ENCODE measurements around the gene ST3GAL4.
"Not testable (repeated sequence)": the region's sequence is repeated elsewhere in the genome, so short reads cannot be mapped to it uniquely, and the experiment has no call there.

The ST3GAL4 gene

GRCh38 chr11:126331286-126331685 is 24.2 kb upstream of the ST3GAL4 start:
- DNase-seq: no peak

- DNase-seq: peak; percentile 91 to 95
These were observed 23.2 kb upstream of the ST3GAL4 start for GRCh38 chr11:126332221-126332711.

DNA sequence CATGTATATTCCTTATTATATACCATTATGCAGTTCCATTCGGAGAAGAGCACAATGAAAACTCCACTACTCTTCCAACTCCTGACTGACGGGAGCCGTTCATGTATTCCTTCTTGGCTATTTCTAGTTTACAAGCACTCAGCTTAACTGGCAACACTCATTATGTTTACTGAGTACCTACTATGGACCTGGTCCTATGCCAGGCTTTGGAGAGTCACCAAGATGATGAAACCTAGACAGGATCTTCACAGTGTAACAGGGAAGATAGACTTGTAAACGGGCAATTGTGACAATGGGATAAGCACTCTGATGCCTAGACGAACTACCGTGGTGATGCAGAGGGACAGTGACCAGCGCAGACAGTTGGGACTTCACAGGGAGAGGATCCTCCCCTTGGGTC is 22.3 kb upstream of the ST3GAL4 start:
- peak in 1 of 2 experiments; percentile 60 for DNase-seq

GRCh38 chr11:126334659-126335462 is 20.6 kb upstream of the ST3GAL4 start:
- DNase-seq: no peak

GRCh38 chr11:126335463-126335760 is 20.1 kb upstream of the ST3GAL4 start:
- no peak for DNase-seq

DNA sequence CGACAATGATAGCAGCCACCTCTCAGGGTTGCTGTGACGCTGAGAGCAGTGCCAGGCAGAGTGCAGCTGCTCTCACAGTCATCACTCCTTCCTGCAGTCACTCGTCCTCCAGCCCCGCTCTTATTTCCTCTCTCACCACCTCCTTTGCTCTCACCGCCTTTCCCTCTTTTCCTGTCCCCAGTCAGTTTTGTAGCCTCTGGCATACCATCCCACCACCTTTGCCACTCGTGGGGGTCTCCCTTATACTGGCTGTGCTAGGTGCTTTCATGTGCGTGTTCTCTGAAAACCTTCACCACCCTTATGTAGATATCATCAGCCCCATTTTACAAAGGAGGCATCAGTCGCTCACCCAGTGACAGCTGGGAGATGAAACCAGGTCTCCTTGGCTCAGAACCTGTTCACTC is 19.3 kb upstream of the ST3GAL4 start:
- DNase-seq: no peak

- no peak for DNase-seq
These were observed 18.8 kb upstream of the ST3GAL4 start for GRCh38 chr11:126336671-126337101.

DNA sequence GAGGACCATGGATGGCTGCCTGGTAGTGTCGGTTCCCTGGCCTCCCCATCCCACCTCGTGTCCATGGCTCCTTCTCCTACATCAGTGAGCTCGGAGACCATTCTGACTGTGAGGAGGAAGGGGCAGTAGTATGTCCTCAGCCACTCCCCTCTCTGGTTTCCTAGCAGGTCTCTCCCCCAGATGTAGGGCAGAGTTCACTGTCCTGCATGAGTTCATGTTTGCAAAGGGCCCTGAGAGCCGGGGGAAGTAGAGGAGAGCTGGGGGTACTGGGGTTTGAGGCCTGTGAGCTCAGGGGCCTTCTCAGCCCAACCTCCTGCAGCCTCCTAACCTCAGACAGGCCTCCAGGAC is 18.4 kb upstream of the ST3GAL4 start:
- no peak for DNase-seq

GRCh38 chr11:126337474-126338241 is 17.8 kb upstream of the ST3GAL4 start:
- no peak for DNase-seq

GRCh38 chr11:126338346-126339055 is 17.0 kb upstream of the ST3GAL4 start:
- DNase-seq: no peak

- DNase-seq: no peak
These were observed 16.2 kb upstream of the ST3GAL4 start for GRCh38 chr11:126339073-126339862.

DNA sequence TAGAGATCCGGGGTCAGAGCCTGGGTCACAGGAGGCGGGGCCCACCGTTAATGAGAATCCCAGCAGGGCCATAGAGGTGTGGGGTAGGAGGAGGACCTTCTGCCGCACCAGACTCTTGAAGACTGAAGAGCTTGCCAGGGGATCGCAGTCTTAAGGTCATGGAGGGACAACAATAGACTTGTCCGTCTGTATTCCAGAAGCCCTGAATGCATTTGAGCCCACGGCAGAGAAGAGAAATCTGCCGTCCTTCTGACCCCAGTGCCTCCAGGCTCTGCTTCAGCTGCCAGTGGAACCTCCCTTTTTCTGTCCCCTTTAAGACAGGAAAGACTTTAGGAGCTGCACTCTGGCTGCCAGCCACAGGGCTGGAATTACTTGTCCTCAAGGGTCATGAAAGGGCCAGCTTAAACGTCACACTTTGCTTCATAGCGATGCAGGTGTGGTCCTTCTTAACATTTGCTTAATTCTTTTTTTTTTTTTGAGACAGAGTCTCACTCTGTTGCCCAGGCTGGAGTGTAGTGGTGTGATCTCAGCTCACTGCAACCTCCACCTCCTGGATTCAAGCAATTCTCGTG is 15.5 kb upstream of the ST3GAL4 start:
- no peak for DNase-seq

- DNase-seq: no peak
These were observed 14.4 kb upstream of the ST3GAL4 start for GRCh38 chr11:126340960-126341606.

GRCh38 chr11:126341760-126342161 is 13.7 kb upstream of the ST3GAL4 start:
- DNase-seq: no peak

GRCh38 chr11:126343051-126343450 is 12.4 kb upstream of the ST3GAL4 start:
- DNase-seq: no peak

GRCh38 chr11:126344141-126345080 is 11.1 kb upstream of the ST3GAL4 start:
- DNase-seq: no peak

- no peak for DNase-seq
These were observed 10.2 kb upstream of the ST3GAL4 start for GRCh38 chr11:126345283-126345682.

DNA sequence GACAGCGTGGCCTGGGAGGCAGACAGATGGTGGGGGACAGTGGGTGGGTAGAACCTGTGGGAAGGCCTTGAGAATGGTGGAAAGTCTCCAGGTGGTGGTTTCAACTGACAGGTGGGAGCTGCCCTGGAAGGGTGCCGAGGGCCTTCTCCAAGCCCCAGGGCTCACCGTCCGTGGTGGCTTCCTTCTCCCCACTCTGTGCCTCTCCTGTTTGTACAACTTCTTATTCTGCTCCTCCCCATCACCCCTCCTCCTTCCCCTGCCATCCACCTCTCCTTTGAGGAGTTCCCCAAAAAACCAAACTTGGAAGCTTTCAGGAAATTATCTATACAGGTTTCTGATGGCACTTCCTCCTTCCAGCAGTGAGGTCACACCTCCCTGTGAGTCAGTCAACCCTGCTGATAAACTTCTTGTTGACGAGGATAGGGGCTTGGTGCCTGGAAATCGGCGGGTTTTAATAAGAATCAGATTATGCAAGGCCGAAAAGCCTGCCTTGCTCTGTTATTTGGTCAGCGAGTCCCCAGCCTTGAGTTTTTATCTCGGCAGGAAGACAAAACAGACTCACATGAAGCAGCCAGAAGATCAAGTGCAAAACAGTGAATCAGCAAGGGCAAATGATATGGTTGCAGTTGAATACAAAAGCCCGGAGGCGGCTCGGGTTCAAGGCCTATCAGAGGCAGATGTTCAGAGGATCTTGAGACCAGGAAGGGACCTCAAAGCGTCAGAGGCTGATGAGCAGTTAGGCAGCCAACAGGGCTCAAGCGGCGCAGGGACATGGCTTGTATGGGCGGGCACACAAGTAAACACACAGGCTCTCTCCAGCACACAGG is 9.5 kb upstream of the ST3GAL4 start:
- no peak for DNase-seq

DNA sequence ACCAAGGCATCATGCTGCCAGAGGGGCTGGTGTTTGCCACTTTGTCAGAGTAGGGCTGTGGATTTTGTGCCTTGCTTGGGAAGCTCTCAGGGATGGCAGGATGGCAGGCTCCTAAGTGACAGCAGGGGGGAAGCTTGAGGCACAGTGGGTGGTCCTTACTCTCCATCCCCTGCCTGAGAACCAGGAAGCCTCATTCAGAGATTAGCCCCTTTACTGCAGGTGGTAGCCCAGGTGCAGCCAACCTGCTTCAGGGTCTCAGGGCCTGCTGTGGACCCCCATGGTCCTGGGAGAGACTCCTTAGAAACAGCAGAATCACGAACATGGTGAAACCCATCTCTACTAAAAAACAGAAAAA is 8.9 kb upstream of the ST3GAL4 start:
- no peak for DNase-seq

DNA sequence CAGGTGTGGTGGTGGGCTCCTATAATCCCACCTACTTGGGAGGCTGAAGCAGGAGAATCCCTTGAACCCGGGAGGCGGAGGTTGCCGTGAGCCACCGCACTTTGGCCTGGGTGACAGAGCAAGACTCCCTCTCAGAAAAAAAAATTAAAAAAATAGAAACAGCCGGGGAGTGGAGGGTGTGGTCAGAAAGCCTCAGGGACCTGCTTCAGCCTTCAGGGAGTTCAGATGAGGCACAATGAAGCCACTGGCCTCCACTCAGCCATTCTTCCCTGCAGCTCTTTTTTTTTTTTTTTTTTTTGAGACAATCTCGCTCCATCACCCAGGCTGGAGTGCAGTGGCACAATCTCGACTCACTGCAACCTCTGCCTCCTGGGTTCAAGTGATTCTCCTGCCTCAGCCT is 8.5 kb upstream of the ST3GAL4 start:
- DNase-seq: not testable (repeated sequence)
